RWPE2 (cell line): ENCODE results near the gene ATXN3.
"Not testable (repeated sequence)": the region's sequence is repeated elsewhere in the genome, so short reads cannot be mapped to it uniquely, and the experiment has no call there.

ENCODE experiments used
- ATAC-seq: fragments of 200-7000 bp; cut with Tn5 transposase; 3 replicates; pipeline ENCODE4 v1.9.1; 2021; ENCODE audit warnings: low read depth
- DNase-seq: peaks from one replicate; pipeline ENCODE4 v3.0.0-alpha.2; 2020; ENCODE audit warnings: low spot score
- H3K27ac ChIP-seq: fragments of 450-650 bp; 2 replicates; pipeline ENCODE4 v1.5.1; 2017; ENCODE audit warnings: mild to moderate bottlenecking; ENCODE audit not compliant: poor library complexity, severe bottlenecking
- H3K27me3 ChIP-seq: fragments of 250-450 bp; sonication (Bioruptor Pico); 2 replicates; pipeline ENCODE4 v1.5.1; 2021; ENCODE audit warnings: mild to moderate bottlenecking, moderate library complexity; ENCODE audit not compliant: insufficient read depth, poor library complexity, severe bottlenecking
- H3K36me3 ChIP-seq: fragments of 250-450 bp; sonication (Bioruptor Pico); 2 replicates; pipeline ENCODE4 v1.5.1; 2020; ENCODE audit warnings: low read depth, mild to moderate bottlenecking, moderate library complexity
- H3K4me1 ChIP-seq: fragments of 250-450 bp; sonication (Bioruptor Pico); 2 replicates; pipeline ENCODE4 v1.5.1; 2021; ENCODE audit warnings: mild to moderate bottlenecking, moderate library complexity; ENCODE audit not compliant: insufficient read depth, poor library complexity, severe bottlenecking
- H3K4me3 ChIP-seq: fragments of 250-450 bp; sonication (Bioruptor Pico); 2 replicates; pipeline ENCODE4 v1.5.1; 2021; ENCODE audit warnings: mild to moderate bottlenecking, moderate library complexity; ENCODE audit not compliant: severe bottlenecking
- H3K9me3 ChIP-seq: fragments of 250-450 bp; sonication (Bioruptor Pico); 2 replicates; pipeline ENCODE4 v1.5.1; 2021; ENCODE audit warnings: mild to moderate bottlenecking, moderate library complexity; ENCODE audit not compliant: severe bottlenecking
- TF ChIP-seq, protein P1 (sequence below): fragments of 450-650 bp; IDR thresholded peaks from one replicate; pipeline ENCODE4 v1.5.1; 2017; ENCODE audit warnings: mild to moderate bottlenecking, moderate library complexity; ENCODE audit not compliant: poor library complexity, severe bottlenecking

Gene ATXN3

DNA sequence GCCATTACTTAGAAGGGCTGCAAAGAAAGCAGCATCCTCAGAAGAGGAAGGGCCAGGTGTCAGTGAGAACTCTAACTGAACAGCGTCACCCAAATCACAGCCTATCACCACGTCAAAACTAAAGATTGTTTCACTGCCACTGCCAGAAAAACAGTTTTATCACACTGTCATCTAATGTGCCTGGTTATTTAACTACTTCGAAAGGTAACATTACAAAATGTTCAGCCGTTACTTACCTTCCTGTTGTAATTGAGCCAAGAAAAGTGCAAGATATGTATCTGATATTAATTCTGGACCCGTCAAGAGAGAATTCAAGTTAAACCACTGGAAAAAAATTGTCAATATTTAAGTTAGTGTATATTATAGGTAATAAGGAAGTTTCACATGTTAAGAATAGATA lies 17.9 kb downstream of the ATXN3 start:
- DNase-seq (no peak), ATAC-seq (no peak)
- no peaks in the 10 kb centered on the region for H3K4me1 ChIP-seq
- no peak overlapping the region for H3K4me3 ChIP-seq
- no peaks in the 10 kb centered on the region for H3K9me3 ChIP-seq
- no peak overlapping the region for H3K27ac ChIP-seq
- peaks cover 50% of the 10 kb centered on the region for H3K36me3 ChIP-seq
- peaks cover 4% of the 10 kb centered on the region for H3K27me3 ChIP-seq
- TF ChIP-seq, protein P1, sequence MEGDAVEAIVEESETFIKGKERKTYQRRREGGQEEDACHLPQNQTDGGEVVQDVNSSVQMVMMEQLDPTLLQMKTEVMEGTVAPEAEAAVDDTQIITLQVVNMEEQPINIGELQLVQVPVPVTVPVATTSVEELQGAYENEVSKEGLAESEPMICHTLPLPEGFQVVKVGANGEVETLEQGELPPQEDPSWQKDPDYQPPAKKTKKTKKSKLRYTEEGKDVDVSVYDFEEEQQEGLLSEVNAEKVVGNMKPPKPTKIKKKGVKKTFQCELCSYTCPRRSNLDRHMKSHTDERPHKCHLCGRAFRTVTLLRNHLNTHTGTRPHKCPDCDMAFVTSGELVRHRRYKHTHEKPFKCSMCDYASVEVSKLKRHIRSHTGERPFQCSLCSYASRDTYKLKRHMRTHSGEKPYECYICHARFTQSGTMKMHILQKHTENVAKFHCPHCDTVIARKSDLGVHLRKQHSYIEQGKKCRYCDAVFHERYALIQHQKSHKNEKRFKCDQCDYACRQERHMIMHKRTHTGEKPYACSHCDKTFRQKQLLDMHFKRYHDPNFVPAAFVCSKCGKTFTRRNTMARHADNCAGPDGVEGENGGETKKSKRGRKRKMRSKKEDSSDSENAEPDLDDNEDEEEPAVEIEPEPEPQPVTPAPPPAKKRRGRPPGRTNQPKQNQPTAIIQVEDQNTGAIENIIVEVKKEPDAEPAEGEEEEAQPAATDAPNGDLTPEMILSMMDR, result no peak

DNA sequence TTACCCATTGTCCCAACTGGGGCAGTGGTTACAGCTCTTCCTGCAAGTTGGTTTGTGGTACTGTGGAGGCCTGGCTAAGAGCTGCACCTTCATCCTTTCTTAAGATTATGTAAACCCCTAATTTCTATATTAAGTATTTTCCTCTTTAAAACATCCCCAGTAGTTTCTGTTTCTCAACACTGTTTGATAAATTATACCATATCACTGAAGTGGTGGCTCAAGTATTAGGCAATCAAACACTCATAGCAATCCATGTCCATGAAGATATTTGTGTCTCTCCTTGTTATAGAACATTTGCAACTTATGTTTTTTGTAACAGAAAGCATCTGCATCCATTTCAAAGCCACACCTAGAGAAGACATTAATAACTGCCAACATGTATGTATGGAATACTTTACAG lies 31.8 kb downstream of the ATXN3 start:
- TF ChIP-seq, protein P1, result no peak
- no peaks in the 10 kb centered on the region for H3K9me3 ChIP-seq
- DNase-seq, result no peak
- no peak overlapping the region for H3K4me3 ChIP-seq
- no peaks in the 10 kb centered on the region for H3K4me1 ChIP-seq
- H3K27me3 ChIP-seq, result no peaks in the 10 kb centered on the region
- no peak for ATAC-seq
- H3K27ac ChIP-seq, result no peak overlapping the region
- H3K36me3 ChIP-seq, result peaks cover 63% of the 10 kb centered on the region

DNA sequence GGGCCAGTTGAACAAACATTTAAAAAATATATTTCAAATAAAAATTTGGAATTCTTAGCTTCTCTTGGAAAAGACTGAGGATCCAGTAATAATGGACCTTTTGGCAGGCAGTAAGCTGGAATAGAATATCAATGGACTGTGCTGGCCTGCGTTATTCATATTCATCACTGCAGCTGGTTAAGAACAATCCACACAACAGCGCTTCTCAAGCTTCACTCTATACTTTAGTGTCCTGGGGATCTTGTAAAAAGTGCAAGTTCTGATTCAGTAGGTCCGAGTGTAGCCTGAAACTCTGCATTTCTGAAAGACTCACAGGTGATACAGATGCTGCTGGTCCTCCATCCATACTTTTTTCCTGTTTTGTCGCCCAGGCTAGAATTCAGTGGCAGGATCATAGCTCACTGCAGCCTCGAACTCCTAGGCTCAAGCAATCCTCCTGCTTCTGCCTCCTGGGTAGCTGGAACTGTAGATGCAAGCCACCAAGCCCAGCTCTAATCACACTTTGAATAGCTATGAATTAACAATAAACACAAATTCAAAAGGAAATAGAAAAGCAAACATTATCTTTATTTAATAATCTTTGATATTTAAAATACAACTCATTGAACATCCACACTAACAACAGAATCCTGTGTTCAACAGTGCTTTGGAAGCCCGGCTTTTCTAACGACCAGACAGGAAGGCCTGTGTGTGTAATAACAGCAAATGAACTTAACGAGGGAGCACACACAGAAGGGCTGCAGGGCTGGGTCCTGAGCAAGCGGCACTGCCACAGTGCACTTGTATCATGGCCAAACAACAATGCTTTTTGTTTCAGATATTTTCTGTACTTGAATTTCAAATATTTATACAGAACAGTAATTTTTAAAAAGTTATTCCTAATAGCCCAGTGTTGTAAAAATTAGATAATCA lies 48.1 kb downstream of the ATXN3 start:
- ATAC-seq (no peak), DNase-seq (no peak)
- Histone ChIP-seq H3K27me3 (no peaks in the 10 kb centered on the region), H3K4me1 (no peaks in the 10 kb centered on the region), H3K27ac (no peak overlapping the region), H3K36me3 (0 out of 2 replicates have a peak, but pooled peaks cover 17% of the 10 kb centered on the region), H3K4me3 (no peak overlapping the region), H3K9me3 (no peaks in the 10 kb centered on the region)
- TF ChIP-seq, protein P1, result no peak

DNA sequence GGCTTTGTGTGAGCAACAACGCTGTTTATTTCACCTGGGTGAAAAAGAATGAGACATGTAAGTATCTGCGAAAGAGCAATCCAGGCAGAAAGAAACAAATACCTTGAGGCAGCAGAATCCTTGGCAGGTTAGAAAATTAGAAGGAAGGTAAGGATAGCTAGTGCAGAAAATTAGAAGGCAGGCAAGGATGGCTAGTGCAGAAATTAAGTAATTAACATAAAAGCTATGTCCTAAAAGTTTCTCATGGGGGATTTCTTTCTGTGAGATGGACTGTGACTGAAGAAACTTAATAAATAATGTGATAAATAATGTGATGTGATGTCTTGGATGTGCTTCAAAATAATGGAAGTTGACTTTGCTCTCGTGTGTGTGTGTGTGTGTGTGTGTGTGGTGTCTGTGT lies 56.6 kb downstream of the ATXN3 start:
- Histone ChIP-seq H3K27me3 (no peaks in the 10 kb centered on the region), H3K36me3 (no peaks in the 10 kb centered on the region), H3K4me3 (no peak overlapping the region), H3K27ac (no peak overlapping the region), H3K9me3 (no peaks in the 10 kb centered on the region), H3K4me1 (no peaks in the 10 kb centered on the region)
- TF ChIP-seq, protein P1, result no peak
- DNase-seq (no peak), ATAC-seq (no peak)

DNA sequence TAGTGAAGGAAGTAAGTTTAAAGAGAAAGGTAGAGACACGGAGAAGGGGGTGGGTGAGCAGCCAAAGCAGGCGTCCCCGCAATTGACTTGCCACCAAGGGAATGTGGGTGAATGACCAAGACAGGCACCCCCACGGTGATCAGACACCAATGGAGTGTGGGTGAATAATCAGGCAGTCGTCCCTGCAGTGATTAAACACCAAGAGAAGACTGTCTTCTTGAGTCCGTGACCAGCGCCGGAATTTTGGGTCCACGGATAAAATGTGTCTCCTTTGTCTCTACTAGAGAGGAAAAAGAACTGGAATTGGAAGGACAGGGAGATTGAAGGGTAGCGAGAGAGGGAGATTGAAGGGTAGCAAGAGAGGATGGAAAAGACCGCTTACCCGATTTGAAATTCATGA lies 57.2 kb downstream of the ATXN3 start:
- not testable (repeated sequence) for H3K36me3 ChIP-seq, H3K4me1 ChIP-seq, H3K4me3 ChIP-seq, H3K27ac ChIP-seq, DNase-seq, H3K9me3 ChIP-seq, H3K27me3 ChIP-seq, ATAC-seq

DNA sequence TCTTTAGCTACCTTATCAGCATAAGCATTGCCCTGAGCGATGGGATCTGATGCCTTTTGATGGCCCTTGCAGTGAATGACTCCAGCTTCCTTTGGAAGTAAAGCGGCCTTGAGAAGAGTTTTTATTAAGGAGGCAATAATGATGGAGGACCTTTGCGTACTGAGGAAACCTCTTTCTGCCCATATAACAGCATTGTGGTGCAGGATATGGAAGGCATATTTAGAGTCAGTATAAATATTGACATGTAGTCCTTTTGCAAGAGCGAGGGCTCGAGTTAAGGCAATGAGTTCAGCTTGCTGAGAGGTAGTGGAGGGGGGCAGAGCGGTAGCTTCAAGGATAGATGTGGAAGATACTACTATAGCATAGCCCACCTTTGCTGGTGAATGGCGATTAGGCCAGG lies 60.5 kb downstream of the ATXN3 start:
- not testable (repeated sequence) for H3K36me3 ChIP-seq, H3K27ac ChIP-seq, H3K27me3 ChIP-seq, H3K9me3 ChIP-seq, H3K4me1 ChIP-seq, ATAC-seq, H3K4me3 ChIP-seq, DNase-seq

DNA sequence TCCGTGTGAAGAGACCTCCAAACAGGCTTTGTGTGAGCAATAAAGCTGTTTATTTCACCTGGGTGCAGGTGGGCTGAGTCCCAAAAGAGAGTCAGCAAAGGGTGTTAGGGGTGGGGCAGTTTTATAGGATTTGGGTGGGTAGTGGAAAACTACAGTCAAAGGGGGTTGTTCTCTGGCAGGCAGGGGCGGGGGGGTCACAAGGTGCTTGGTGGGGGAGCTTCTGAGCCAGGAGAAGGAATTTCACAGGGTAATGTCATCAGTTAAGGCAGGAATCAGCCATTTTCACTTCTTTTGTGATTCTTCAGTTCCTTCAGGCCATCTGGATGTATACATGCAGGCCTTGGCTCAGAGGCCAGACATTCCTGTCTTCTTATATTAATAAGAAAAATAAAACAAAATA lies 64.6 kb downstream of the ATXN3 start:
- H3K36me3 ChIP-seq, H3K27me3 ChIP-seq, DNase-seq, H3K27ac ChIP-seq, H3K9me3 ChIP-seq, H3K4me3 ChIP-seq, ATAC-seq: not testable (repeated sequence)
- H3K4me1 ChIP-seq, result peaks cover 14% of the 10 kb centered on the region
